Ecto neural progenitor cell (in vitro differentiated cells): ENCODE measurements around the gene FAM90A26.
A peak's percentile ranks its signal among the peaks of the same experiment; 100 is the strongest.
"Not testable (repeated sequence)": the region's sequence is repeated elsewhere in the genome, so short reads cannot be mapped to it uniquely, and the experiment has no call there.

Experiments
- DNase-seq: peaks from one replicate; pipeline ENCODE4 v3.0.0-alpha.2; 2018; ENCODE audit warnings: low spot score

The FAM90A26 gene, protein sequence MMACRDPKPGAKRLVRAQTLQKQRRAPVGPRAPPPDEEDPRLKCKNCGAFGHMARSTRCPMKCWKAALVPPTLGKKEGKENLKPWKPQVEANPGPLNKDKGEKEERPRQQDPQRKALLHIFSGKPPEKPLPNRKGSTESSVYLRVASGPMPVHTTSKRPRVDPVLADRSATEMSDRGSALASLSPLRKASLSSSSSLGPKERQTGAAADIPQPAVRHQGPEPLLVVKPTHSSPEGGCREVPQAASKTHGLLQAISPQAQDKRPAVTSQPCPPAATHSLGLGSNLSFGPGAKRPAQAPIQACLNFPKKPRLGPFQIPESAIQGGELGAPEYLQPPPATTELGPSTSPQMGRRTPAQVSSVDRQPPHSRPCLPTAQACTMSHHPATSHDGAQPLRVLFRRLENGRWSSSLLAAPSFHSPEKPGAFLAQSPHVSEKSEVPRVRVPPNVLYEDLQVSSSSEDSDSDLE

DNA sequence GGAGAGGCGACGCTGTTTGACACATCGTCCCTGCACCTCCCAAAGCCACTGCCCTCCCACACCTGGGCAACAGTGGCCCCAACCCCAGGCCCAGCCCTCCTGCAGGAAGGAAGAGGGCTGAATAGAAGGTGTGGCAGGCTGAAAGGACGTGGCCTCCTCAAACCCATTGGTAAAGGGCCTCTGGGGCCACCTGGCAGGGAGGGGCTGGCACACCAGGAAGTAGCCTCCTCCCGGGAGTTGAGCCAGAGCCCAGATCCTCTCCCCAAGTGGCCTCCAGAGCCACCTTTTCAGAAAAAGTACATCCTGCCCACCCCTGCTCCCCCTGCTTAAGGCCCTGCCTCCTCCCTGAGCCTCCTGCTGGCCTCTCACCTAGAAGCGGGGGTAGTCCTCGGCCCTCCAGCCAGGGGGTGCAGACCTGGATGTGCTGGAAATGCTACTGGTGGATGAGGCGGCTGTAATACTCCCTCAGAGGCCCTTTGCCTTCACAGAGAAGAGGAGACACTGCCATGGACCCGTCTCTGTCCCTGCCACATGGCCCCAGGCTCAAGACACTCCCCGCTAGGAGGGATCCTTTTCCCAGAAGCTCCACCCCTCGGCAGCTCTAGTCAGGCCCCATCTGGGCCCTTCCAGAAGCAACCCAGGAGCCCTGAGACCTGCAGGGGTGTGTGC is at the start of gene FAM90A26:
TSS of gene FAM90A26 (plus strand) at position 619 of the 669 bp plus-strand sequence. CDS start 2,764 bp downstream, outside the sequence.
- not testable (repeated sequence) for DNase-seq

DNA sequence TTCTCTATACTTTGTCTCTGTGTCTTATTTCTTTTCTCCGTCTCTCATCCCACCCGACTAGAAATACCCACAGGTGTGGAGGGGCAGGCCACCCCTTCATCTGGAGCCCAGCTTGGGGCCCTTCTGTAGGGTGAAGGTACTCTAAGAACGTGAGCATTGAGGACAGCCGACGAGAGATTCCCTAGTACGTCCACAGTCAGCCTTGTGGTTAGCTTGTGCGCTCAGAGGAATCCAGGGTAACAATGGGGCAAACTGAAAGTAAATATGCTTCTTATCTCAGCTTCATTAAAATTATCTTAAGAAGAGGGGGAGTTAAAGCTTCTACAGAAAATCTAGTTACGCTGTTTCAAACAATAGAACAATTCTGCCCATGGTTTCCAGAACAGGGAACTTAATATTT is 47.5 kb upstream of the FAM90A26 start:
- DNase-seq: not testable (repeated sequence)

DNA sequence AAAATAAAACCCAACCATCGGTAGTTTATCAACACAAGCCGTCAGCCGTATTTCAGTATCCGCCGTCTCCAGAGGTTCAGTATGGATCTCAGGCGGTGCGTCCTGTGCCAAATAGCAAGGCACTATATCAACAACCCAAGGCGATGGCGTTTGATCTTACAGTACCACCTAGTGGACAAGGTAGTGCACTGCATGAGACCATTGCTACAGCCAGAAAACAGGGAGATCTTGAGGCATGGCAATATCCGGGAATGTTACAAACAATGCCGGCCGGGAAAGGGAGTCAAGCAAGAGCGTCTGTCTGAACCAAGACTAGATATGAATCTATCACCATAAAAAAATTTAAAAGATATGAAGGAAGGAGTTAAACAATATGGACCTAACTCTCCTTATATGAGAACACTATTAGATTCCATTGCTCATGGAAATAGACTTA is 46.6 kb upstream of the FAM90A26 start:
- DNase-seq: peak; percentile 54

DNA sequence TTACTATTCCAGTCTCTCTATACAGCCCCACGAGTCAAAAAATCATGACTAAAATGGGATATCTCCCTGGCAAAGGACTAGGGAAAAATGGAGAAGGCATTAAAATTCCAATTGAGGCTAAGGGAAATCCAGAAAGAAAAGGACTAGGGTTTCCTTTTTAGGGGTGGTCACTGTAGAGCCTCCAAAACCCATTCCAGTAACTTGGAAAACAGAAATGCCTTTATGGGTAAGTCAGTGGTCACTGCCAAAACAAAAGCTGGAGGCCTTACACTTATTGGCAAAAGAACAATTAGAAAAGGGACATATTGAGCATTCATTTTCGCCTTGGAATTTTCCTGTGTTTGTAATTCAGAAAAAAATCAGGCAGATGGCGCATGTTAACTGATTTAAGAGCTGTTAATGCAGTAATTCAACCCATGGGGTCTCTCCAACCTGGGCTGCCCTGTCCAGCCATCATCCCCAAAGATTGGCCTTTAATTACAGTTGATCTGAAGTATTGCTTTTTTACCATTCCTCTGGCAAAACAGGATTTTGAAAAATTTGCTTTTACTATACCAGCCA is 44.5 kb upstream of the FAM90A26 start:
- DNase-seq: not testable (repeated sequence)

DNA sequence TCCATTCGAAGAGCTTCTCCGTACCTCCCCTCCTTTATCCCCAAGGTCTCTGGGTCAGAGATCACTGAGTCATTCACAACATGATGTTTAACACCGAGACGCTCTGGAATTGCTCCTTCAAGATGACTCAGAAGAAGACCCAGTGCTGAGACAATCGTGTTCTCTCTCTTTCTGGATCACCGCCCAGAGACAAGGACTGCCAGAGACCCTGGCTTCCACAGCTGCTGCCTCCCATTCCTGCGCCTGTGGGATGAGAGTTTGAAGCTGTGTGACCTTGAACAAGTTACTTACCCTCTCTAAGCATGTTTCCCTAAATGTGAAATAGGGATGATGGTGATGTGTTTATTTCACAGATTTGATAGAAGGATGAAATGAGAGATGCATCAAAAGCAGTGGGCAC is 38.8 kb upstream of the FAM90A26 start:
- not testable (repeated sequence) for DNase-seq

DNA sequence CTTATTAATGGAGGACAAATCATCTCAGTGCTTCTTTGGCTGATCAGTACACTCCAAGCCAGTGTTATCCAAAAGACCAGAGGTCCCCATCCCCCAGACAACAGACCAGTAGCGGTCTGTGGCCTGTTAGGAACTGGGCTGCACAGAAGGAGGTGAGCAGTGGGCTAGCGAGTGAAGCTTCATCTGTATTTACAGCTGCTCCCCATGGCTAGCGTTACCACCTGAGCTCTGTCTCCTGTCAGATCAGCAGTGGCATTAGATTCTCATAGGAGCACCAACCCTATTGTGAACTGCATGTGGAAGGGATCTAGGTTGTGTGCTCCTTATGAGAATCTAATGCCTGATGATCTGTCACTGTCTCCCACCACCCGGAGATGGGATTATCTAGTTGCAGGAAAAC is 37.4 kb upstream of the FAM90A26 start:
- DNase-seq: not testable (repeated sequence)

DNA sequence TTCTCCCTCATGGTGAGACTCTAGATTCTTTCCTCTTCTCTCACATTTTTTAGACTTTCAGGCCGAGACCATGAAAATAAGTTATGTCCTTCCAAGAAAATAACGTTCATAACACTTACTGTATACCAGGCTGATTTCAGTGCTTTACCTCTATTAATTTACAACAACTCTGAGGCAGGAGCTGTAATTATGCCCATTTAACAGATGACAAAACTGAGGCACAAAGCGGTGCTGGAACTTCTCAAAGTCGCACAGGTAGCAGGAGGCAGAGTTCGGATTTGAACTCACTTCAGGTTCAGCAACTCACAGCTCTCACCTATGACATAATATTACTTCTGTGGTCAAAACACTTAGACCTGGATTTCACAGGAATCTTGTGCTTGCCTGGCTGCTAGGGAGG is 36.2 kb upstream of the FAM90A26 start:
- not testable (repeated sequence) for DNase-seq

DNA sequence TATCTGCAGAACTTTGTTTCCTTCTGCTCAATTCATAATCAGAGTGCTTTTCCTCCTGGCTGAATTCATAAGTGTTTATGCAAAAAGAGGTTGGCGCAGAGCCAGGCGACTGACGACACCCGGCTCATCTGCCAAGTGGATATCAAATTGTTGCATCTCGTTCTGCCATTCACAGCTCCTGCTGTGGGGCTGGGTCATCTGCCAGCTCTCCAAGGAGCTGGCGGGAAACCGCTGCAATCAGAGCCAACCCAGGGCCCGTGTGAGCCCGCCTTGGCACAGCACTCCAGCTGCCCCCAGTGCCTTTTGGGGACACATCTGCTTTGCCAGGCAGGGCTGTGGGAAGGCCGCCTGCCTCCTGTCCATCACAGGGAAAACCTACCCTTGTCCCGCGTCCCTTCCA is 35.7 kb upstream of the FAM90A26 start:
- DNase-seq: not testable (repeated sequence)

DNA sequence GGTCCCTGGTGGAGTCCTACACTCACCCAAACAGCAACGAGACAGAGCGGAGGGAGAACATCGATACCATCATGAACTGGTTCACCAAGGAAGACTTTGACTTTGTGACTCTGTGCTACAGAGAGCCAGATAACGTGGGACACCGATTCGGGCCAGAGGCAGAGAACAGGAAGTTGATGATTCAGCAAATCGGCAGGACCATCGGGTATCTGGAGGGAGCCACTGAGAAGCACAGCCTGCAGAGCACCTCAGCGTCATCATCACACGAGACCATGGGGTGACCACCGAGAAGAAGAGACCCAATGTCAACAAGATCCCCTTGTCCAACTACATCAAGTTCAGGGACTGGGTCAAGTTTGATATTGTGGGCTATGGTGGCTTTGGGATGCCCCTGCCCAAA is 29.2 kb upstream of the FAM90A26 start:
- not testable (repeated sequence) for DNase-seq

DNA sequence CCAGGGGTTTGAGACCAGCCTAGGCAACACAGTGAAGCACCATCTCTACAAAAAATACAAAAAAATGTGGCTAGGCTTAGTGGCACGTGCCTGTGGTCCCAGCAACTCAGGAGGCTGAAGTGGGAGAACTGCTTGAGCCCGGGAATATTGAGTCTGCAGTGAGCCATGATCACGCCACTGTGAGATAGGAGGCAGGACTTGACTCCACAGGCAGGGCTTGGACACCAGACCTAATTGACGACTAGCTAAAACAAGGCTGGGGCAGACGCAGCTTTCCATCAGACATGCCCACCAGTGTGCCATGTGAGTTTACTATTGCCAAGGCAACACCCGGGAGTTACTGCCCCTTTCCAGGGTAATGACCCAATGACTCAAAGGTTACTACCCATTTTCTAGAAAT is 27.4 kb upstream of the FAM90A26 start:
- DNase-seq: not testable (repeated sequence)

DNA sequence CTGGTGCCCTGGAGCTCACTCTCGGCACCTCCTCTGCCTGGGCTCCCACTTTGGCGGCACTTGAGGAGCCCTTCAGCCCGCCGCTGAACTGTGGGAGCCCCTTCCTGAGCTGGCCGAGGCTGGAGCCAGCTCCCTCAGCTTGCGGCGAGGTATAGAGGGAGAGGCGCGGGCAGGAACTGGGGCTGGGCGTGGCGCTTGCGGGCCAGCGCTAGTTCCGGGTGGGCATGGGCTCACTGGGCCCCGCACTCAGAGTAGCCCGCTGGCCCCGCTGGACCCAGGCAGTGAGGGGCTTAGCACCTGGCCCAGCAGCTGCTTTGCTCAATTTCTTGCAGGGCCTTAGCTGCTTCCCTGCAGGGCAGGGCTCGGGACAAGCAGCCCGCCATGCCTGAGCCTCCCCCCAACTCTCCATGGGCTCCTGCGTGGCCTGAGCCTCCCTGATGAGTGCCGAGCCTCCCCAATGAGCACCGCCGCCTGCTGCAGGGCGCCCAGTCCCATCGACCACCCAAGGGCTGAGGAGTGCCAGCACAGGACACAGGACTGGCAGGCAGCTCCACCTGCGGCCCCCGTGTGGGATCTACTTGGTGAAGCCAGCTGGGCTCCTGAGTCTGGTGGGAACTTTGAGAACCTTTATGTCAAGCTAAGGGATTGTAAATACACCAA is 26.7 kb upstream of the FAM90A26 start:
- DNase-seq: no peak

DNA sequence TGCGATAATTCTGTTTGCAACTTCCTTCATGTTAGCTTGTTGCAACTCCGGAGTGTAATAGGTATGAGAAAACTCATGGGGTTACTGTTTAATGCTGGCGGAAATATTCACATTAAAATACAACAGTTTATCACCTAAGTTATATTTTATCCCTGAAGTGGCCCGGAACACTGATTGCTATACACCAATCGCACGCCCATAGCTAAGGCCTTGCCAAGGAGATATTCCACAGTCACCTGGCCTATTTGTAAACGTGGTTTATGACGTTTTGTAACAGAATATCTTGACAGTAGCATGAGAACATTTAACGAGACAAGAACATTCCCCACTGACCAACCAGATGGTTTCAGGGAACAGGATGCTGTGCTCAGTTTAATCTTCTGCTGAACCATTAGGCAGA is 23.2 kb upstream of the FAM90A26 start:
- no peak for DNase-seq

DNA sequence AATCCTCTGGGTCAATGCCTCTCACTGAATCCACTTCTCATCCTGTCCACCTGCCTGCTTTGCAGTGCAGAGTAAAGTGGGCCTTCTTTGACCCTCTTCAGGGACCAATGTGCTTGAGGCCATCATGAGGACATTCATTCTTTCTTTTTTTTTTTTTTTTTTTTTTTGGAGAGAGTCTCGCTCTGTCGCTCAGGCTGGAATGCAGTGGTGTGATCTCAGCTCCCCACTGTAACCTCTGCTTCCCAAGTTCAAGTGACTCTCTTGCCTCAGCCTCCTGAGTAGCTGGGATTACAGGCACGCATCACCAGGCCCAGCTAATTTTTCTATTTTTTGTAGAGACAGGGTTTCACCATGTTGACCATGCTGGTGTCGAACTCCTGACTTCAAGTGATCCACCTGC is 22.8 kb upstream of the FAM90A26 start:
- not testable (repeated sequence) for DNase-seq

DNA sequence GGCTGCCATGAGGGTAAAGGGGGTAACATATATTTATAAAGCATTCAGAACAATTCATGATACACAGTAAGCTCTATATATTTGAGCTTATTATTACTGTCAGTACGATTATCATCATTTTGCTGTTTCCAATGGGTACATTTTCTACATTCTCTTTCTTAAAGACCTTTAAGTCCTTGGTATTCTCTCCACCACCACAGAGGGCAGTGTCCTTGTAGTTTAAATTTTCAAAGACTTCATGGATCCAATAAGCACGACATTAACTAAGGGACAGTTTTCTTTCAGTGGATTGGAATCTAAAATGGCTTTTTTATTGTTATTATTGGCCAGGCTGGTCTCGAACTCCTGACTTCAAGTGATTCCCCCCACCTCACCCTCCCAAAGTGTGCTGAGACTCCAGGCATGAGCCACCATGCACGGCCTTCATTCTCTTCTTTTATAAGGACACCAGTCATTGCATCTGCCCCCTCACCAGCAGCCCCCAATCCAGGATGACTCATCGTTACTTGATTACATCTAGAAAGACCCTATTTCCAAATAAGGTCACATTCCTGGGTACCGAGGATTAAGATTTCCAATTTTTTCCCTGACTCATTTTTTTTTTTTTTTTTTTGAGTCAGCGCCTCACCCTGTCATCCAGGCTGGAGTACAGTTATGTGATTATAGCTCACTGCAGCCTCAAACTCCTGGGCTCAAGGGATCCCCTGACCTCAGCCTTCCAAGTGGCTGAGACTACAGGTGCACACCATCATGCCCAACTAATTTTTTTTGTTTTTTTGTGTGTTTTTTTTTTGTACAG is 21.4 kb upstream of the FAM90A26 start:
- not testable (repeated sequence) for DNase-seq

DNA sequence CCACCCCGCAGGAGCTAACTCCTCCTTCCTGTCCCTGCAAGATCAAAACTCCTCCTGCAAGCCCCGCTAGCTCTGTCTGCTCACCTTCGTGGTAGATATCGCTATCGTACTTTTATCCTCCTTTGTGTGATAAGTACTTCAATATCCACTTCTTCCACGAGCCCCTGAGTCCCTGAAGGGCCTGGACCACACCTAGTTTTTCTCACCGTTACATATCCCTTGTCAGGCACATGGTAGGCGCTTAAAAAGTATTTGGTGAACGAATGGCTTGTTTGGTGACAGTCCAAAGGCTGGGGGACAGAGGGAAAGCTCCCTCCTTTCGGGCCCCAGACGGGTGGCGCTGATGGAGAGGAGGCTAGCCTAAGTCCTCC is 18.4 kb upstream of the FAM90A26 start:
- DNase-seq: not testable (repeated sequence)

DNA sequence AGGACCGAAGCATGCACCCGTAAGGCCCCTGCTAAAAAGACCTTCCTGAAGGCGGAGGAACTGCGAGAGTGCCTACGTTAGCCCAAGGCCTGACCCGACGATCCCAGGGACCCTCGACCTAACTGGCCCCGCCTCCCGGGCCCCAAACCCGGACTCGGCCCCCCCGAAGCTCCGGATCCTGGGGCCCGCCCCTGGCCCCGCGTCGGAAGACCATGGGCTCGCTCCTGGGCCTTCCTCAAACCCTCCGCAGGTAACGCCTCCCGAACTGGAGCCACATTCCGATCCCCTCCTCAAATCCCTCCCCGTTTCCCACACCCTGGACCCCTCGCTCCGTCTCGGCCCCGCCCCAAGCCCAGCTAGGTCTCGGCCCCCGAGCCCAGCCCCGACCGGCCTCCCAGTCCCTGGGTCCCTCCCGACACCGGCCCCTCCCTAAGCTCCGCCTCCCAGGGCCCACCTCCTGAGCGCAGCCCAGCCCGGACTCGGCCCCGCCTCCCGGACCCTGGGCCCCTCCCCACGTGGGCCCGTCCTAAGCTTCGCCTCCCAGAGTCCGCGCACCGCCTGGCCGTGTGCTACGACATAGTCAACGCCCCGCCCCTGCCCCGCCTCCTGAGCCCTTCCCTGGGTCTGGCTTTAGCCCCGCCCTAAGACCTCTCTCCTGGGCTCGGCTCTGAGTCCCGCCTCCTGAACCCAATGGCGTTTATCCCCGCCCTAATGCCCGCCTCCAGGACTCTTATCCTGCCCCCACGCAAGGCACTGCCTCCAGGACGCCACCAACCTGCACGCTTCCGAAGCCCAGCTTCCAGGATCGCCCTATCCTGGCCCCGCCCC is 17.8 kb upstream of the FAM90A26 start:
- DNase-seq: peak; percentile 86

DNA sequence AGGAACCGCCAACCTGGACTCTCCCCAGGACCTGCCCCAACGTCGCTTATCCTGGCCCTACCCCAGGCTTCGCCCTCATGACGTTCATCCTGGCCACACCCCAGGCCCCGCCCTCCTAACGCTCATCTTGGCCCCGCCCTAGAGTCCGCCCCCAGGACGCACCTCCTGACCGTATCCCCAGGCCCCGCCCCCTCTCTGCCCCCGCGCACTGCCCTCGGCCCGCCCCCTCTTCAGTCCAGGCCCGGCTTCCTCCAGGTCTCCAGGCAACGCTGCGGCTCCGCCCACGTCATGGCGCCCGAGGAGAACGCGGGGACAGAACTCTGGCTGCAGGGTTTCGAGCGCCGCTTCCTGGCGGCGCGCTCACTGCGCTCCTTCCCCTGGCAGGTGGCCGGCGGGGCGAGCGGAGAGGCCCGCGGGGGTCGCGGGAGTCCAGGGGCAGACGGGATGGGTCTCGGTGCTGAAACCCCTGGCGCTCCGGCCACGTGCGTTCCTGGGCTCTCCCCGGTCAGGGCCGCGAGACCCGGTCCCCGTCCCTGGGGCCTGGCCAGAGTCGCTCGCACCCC is 17.1 kb upstream of the FAM90A26 start:
- DNase-seq: peak; percentile 91

DNA sequence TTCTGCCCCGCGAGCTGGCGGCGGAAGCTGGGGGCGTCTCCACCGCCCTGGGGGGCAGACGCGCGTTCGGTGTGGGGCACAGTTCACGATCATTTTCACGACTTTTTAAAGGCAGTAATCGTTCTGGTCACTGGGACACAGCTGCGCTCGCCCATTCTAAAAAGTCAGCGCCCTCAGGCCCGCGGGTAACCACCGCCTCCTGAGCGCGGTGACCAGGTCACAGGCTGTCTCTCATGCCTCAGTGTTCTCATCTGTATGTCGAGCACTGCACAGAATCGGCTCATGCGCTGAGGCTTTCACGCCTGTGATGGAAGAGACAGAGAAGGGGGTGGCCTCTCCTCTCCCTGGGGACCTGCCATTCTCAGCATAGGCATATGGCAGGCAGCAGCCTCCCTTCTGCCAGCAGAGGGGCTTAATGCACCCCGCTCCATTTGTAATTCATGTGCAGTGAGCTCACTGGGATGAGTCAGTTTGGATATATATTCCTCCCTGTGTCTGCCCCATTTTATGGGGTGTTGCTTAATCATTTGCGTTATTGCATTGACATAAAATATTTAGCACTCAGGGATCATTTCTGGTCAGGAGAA is 16.5 kb upstream of the FAM90A26 start:
- DNase-seq: not testable (repeated sequence)

DNA sequence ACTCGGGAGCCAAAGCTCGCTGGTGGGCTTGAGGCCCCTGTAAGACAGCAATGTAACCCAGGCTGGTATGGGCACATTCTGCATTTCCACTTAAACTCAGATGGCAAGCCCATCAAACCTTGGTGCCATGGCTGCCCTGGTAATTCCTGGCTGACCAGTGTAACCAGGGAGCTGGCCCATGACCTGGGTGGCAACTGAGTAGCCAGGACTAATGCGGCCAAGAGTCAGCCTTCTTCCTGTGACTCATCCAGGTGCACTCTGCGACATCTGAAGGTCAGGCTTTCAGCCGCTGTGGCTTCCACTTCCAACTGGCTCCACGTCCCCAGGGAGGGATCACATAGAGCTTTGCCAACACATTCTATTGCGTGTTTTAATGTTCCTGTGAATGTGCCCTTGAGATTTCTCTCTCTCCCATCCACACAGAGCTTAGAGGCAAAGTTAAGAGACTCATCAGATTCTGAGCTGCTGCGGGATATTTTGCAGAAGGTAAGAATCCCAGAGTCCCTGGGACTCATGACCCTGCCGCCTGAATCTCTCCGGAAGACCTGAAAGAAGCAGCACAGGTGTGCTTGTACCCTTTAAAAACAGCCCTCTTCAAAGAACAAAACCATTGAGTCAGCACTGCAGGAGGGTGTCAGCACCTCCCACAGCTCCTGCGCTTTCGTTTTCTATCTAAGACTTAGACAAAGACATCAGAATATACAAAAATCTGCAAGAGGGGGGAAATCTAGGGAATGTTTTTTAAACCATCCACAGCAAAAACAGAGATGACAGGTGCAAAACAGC is 14.9 kb upstream of the FAM90A26 start:
- DNase-seq: not testable (repeated sequence)
